GM19351 (cell line): Measurements from ENCODE around the gene PKP1.

Source experiments
- ATAC-seq: cut with Tn5 transposase; IDR thresholded peaks from one replicate; pipeline ENCODE4 v1.9.1; 2021; ENCODE audit warnings: mild to moderate bottlenecking, moderate library complexity; ENCODE audit not compliant: unreplicated experiment

PKP1 gene

DNA sequence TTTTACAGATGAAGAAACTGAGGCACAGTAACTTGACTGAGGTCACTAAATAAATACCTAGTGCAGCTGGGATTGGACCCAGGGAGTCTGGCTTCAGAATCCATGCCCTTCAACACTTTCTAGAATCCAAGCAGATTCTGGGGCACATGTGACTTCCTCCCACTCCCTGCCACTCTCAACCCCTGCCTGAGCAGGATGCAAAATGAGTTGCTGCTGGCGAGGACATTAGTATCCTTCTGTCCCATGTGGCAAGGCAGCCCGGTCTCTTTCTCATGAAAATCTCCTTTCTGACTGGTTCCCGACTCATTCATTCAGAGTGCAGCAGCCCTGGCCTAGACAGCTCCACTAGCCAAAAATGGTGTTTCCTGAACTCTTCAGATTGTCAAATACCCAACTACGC is 65.8 kb downstream of the PKP1 start:
- no peak for ATAC-seq

DNA sequence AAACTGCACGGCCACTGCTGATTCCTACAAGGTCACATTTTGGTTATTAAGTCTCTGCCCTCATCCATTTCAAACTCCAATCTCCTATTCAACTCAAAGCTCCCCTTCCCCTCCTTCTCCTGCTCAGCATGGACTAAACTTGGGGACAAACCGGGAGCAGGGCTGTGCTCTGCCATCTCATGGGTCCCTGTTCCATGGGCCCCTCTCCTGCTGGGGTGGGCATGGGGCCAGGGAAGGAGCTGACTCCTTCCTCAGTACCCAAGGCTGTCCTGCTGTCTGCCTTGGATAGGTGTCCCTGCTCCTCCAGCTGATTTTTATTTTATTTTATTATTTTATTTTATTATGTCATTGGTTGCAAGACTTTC is 67.0 kb downstream of the PKP1 start:
- ATAC-seq: no peak

DNA sequence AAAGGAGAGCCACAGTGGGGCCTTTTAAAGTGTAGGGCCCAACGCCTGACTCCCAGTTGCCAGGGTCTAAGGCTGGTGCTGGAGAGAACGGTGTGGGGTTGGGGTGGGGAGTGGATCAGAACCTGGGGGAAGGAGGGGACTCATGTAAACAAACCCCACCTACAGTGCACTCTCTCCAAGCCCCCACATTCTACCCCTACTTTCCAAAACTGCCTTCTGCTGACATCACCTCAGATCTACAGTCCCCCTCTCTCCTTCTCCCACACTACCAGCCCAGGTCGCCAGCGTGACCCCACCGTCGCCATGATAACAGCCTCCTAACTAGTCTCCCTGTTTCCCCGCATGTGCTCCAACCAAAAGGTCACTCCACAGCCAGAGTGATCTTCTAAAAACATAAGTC is 67.6 kb downstream of the PKP1 start:
- no peak for ATAC-seq

DNA sequence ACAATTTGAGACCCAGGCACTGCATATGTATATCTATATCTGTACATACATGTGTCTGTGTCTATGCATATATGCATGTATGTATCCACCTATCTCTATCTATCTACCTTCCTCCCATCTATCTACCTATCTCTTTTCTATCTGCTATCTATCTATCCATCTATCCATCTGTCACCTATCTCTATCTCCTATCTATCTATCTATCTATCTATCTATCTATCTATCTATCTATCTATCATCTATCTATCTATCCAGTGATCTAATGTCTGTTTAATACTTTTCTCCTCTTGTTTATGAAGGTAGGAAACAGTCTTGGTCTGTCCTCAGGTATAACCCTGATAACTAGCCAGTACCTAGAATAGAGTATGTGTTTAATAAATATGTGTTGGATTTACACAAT is 68.3 kb downstream of the PKP1 start:
- no peak for ATAC-seq

DNA sequence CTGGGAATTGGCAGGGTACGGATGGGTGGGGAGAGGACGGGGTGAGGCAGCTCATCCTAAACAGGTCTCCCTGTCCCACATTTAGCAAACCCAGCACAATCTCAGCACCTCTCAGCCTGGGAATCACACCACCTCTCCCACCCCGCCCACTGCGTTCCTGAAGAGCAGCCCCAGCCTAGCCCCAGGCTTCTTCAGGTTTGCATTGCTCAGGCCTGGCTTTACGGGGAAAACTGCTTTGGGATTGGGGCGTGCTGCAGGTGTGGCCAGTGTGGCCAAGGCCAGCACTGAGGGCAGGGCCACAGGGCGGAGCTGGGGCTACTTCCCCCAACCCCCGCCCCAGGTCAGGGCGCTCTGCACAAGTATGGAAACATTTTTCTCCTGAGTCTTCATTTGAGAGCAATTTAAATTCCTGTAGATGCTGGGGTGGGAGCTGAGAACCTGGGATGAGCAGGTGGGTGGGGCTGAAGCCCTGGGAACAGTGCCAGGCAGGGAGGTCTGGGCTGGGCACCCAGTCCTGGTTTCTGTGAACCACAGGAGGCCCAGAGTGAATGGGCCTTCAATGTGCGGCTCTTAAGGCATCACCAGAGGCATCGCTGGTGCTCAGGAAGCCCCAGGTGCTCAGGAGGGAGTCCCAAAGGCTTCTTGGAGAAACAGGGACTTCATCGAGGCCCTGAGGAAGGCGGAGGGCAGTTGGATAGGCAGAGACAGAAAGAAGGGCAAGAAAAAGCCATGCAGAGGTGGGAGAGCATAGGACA is 70.1 kb downstream of the PKP1 start:
- ATAC-seq: no peak

DNA sequence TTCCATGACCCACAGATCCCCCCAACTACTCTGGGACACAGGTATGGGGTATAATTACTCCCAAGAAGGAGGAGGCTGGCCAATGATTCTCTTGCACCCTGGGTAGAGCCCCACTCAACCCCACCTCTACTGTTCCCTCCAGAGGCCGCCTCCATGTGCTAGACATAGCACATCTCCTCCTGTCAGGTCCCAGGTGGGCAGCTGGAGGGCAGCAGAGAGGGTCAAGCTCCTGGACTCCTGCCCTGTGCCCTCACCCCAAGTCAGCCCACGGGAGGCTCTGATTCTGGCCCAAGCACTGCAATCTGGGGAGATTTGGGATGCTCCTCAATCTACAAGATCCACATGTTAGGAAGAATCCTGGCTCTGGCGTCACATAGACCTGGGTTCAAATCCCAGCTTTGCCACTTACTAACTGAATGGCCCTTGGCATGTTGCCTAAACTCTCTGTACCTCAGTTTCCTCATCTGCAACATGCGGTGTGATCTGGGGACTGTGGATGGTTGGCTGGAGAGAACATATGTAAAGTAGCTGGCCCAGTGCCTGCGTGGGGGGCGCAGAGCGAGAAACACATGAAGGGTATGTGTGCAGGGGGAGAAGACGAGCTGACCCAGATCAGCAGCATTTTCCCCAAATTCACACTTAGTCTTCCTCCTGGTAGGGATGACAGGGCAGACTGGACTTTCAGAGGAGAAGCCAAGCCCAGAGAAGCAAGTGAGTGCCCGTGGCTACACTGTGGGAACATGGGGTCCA is 71.0 kb downstream of the PKP1 start:
- ATAC-seq: no peak

DNA sequence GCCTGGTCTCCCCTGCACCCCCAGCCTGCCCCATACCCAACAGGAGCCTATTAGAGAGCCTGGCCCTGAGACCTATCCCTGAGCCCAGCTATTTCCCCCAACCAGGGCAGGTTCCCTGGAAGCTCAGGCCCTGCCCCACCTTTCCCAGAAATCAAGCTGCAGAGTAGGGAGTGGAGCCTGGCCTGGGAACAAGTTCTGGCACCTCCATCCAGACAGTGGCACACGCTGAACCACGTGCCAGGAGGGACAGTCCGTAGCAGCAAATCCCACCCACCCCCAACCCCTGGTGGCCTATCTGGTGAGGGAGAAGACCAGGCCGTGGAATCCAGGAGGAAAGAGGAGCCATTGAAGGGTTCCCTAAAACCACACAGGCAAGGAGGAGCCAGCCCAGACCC is 71.6 kb downstream of the PKP1 start:
- ATAC-seq: no peak

DNA sequence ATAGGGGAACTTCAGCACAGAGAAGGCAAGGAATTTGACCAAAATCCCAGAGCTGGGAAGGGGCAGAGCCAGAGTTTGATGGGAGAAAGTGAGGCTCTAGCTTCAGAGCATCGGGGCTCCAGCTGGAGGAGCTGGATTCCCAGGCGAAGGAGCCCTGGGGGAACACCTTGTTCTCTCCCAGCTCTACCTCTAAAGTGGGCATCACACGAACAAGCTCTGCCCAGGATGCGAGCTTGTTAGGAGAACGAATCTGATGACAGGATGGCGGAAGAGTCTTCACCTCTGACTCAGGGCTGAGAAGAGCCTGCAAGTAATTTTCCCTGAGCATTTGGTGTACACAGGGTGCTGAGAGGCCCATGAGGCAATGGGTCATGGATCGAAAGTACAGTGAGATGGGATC is 72.2 kb downstream of the PKP1 start:
- ATAC-seq: no peak

DNA sequence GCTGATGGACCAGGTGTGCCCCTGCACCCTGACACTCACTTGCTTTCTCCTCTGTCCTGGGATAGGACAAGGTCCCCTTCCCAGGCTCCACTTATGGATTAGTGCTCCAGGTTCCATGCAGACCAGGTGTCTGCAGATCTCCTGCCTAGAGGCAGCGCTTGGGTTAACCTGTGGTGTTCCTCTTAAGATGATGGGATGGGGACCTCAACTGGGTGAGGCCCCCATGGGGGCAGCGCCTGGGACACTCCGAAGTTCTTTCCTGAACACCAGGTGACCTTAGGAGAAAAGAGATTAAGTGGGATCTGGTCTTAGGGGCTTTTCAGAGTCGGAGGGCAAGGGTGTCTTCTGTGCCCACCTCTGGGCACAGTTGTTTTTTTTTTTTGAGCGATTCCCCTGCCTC is 72.9 kb downstream of the PKP1 start:
- no peak for ATAC-seq

DNA sequence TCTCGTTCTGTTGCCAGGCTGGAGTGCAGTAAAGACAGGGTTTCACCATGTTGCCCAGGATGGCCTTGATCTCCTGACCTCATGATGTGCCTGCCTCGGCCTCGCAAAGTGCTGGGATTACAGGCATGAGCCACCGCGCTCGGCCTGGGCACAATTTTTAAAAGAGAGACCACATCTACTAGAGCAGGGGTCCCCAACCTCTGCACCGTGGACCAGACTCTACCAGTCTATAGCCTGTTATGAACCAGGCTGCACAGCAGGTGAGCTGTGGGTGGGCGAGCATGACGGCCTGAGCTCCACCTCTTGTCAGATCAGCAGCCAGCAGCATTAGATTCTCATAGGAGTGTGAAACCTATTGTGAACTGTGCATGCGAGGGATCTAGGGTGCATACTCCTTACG is 73.4 kb downstream of the PKP1 start:
- no peak for ATAC-seq

DNA sequence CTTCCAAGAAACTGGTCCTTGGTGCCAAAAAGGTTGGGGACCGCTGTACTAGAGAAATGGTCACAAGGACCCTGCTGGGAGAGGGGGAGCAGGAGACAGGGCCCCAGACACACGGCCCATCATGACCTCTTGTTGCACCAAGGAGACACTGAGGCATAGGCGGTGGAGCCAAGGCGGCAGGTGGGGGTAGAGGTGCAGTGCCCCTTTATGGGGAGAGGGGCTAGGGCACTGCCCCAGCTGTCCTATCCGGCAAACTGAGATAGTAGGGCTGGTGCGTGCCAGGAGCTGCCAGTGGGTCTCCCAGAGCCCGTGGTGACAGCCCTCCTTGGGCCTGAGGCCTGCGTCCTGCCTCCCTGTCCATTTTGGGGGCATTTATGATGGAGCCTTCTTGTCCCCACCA is 73.9 kb downstream of the PKP1 start:
- no peak for ATAC-seq

DNA sequence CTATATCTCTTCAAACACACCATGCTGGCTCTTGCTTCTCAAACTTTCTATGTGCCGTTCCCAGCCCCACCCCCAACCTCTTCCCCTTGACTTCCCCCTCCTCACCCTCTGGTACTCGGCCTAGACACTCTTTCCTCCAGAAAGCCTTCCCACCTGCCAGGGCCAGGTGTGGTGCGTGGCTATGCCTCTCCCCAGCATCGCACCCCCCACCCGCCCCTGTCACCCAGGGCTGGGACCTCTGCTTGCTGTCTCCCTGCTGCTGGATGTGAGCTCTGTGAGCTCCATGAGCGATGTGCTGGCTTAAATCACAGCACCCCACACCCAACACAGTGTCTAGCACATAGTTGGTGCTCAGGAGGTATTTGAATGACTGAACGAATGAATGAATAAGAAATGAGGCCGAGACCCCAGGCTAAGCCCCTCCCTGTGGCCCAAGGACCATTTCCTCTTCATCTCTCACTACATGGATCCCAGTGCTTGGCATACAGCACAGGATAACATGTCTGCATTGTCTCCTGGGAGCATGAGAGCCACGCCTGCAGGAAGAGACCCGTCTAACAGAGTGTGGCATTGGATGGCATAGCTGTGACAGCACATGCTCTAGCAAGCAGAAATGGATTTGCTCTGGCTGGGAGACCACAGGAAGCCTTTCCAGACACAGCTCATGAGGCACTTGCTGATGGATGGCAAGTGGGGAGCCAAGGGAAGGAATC is 74.5 kb downstream of the PKP1 start:
- no peak for ATAC-seq

DNA sequence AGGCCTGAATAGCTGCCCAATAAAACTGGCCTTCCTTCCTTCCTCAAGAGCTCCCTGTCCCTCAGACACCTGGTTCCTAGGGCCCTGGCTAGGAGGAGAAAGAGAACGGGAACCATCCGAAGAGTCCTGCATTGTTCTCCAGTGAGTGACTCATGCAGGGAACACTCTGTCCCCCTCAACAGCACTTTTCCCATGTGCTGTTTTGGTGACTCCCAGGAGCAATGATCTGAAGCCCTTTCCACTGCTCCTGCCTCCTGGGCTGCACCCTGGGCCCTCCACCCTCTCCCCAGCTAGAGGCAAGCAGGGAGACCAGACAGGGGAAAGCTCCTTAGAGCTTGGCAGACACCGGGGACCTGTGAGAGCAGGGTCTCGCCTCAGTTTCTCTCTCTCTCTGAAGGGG is 75.3 kb downstream of the PKP1 start:
- no peak for ATAC-seq

DNA sequence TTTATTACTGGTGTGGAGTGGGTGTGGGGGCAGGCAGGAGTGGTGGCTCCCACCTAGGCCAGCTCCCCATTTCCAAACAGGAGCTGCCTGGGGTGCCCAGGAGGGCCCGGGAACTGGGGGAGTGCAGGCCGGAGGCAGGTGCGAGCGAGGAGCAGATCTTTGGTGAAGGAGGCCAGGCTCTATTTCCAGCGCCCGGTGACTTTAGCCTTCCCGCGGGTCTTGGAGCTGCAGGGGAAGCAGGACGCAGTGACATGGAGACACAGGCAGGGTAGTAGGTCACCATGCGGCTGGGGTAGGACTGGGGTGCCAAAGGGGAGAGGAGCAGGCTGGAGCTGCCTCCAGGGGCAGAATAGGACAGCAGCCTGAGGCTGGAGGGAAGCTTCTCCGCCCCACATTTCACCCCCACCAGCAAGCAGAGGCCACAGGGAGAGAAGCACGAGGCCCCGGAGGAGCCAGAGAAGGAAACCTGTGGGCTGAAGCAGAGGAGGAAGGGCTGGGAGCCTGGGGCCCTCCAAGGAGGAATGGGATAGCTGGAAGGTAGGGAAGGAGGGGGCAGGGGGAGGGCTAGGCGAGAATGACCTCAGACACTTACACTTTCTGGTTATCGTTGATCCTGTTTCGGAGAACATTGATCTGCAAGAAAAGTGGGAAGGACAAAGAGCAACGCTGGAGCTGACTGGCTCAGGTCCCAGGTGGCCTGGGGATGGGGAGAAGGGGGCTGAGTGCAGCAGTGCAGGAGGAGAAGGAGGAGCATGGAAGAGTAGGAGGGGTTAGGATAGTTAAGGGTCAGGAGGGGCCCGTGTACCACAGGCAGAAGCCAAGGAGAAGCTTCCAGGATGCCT is 75.9 kb downstream of the PKP1 start:
- ATAC-seq: no peak

DNA sequence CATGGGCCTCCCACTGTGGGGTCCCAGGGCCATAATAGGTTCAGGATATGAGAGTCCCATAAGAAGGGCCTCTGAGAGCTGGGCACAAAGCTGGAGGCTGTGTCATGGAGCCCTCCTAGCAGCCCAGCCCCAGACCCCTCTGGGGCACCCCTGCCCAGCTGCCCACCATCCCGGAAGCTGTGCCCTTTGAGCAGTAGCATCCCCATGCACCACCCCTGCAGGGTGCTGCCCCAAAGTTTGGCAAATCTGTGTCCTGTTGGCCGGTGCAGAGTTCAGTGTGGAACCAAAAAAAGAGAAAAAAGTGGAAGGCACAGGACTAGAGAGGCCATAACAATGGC is 76.5 kb downstream of the PKP1 start:
- no peak for ATAC-seq

DNA sequence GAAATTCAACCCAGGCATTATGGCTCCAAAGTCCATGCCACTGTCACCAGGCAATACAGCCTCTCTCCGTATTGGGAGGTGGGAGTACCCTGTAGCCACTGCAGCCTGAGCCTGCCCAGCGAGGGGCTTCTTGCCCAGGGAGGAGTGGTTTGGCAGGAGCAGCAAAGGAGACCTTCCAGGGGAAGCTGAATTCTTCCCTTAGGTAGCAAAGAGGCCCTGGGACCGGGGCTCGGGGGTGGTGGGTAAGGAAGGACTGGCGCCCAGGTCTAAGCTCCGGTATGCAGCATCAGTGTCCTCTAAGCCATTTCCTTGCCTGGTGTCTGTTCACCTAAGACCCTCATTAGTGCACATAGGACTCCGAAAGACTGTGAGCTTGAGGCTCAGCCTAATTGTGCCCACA is 77.2 kb downstream of the PKP1 start:
- ATAC-seq: no peak

DNA sequence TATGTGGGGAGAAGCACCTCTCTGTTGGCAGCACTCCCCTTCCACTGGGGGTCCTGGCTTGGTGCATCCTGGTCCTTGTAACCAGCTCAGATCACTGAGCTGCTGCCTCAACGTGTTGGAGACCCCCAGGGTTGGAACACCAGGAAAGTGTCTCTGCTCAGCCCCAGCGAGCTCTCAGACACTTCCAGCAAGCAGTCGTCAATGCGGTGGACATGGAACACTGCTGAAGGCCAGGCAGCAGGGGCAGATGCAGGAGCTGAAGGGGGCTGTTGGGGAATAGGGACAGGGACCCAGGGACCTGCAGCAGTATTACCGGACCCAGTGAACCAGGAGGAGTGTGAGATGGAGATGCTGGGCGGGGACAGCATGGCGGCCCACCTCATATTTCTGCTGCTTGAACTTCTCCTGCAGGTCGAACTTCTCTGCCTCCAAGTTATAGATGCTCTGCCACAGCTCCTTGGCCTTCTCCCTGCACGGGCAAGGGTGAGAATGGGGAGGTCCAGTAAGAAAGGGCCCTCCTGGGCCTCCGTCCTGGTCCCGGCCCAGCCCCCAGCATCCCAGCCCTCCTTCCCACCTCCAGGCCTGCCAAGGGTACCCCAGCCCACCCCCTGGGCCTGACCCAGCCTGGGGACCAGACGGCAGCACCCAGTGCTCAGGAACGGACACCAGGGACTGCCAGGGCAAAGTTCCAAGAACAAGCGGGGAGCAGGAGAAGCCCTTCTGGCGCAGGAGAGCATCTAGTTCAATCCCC is 77.8 kb downstream of the PKP1 start:
- no peak for ATAC-seq

DNA sequence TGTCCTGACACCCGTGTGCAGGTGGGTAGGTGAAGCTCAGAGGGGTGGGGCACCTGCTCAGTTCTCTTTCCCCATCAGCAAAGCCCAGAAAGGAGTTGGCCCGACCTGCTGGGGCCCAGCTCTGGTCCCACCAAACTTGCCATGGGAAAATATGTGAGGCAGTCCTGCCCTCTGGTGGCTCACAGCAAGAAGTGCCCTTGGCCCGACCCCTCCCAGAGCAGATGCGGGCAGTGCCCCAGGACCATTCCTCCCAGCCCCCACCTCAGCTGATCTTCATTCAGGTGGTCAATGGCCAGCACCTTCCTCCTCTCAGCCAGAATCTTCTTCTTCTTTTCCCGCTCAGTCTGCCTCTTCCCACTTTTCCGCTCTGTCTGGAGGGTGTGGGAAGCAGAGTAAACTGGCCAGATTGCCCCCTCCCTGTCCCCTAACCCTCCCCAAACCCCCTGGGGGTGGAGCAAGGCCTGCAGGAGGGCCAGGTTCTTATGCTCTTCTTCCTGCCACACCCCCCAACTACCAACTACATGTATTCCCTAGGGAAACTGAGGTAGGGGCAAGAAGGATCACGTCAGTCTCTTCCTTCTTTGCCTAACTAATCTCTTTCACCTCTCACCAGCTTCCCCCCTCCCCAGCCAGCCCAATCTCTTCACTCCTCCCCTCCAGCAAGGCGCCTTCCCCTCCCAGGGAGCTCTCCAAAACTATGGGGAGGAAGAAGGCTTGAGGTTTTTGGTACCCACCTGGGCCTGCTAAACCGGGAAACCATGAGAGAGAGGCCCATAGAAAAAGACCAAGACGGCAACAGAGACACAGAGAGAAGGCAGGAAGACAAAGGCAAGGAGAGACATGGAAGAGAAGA is 78.6 kb downstream of the PKP1 start:
- ATAC-seq: no peak

DNA sequence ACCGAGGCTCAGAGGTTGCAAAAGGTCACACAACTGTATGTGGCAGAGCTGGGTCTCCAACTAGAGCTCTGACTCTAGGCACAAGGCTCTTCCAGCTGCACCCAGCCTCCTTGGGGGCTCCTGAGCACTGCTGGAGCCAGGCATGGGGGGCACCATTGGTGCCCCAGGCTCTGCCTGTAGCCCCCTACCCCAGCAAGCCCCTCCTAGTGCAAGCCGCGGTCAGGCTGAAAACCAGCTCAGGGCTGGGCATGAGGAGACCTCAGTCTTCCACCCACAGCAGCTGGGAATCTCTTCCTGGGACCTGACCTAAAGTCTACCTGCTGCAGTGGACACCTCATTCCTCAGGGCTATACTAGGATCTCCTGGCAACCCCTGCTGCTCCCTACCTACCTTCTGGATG is 79.6 kb downstream of the PKP1 start:
- no peak for ATAC-seq

DNA sequence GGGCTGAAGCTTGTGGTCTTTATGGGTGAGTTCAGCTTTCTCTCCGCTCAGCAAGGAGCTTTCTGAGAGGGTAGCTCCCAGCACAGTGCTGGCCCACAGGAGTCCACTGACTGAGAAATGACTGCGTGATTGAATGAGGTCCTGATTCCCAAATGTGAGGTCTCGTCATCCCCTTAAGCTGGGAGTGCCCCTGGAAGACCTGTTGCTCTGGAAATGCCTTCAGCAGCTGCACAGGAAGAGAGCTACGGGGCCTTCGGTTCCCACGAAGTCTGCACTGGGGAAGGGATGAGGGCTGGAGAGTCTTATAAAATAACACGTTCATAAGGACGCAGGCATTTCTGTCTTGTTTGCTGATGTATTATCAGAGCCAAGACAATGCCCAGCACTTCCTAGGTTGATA is 80.2 kb downstream of the PKP1 start:
- no peak for ATAC-seq
